ENCODE results near the gene FAH.
"Not testable (repeated sequence)": the region's sequence is repeated elsewhere in the genome, so short reads cannot be mapped to it uniquely, and the experiment has no call there.

Gene FAH

DNA sequence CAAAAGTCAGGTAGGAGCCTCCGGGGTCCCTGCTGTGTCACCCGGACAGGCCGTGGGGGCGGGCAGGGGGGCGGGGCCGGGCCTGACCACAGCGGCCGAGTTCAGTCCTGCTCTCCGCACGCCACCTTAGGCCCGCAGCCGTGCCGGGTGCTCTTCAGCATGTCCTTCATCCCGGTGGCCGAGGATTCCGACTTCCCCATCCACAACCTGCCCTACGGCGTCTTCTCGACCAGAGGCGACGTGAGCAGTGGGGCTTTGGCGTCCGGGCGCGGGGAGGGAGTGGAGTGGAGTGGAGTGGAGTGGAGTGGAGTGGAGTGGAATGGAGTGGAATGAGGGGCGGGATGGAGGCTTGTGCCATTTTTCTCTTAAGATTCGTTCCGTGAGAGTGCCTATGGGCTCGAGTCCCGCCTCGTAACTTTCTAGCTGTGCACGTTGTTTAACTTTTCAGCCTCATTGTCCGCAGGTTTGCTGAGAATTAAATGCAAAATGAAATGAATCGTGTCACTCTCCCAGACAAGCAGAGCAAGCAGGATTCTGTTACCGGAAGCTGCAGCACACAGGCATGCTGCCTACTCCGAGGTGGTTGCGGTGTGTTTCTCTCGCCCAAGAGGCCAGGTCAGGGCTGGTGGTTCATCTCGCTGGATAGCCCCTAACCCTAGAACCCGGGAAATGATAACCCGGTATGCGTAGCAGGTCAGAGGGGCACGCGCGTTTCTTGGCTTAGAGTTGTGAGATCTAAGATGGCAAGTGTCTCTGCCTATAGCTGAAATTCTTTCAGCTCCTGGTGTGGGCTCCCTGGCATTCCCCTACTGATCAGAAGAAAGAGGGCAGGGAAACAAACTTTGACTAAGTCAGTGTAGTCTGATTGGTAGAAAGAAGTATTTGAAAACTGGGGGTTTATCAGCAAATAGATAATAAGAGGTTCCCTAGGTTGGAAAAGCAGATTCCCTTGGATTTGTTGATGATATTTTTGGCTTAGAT is at the start of gene FAH:
TSS of gene FAH (plus strand) at position 104 of the 981 bp plus-strand sequence. CDS start at position 160, 56 bp downstream.
- DNase-seq: peak; percentile 78

DNA sequence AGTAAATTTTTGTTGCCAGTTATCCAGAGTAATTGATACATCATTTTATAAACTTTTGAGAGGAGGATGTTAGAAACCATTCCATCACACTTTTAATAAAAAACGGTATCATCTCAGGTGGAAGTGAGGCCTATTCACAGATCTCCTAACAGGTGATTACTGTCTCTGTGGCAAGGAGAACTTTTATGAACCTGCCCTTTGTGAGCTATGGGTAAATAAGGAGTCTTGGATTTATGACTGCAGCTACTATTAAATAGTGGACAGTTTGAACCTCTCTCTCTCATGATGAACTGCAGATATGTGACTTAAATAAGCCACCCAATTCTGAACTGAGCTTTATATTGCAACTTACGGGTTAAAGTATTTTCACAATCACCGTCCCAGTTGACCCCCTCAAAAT is 47.6 kb upstream of the FAH start:
- no peak for DNase-seq

DNA sequence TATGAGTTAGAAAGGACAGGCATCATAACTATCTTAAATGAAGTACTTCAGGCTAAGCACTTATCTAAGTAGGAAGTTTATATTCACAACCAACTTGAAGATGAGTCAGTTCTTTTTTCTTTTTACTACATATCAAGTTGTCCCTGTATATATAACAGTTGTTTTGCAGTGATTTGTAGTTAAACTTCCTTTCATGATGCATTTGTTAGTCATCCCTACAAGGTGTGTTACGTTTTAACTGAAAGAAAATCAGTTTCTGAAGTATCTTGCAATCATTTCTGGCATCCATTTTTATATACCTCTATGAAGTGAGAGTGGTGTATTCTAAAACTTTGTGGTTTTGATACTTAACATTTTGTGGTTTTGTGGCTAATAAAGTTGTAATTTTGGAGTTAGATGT is 47.2 kb upstream of the FAH start:
- DNase-seq: no peak

- DNase-seq: no peak
These were observed 46.7 kb upstream of the FAH start for GRCh38 chr15:80106051-80106450.

DNA sequence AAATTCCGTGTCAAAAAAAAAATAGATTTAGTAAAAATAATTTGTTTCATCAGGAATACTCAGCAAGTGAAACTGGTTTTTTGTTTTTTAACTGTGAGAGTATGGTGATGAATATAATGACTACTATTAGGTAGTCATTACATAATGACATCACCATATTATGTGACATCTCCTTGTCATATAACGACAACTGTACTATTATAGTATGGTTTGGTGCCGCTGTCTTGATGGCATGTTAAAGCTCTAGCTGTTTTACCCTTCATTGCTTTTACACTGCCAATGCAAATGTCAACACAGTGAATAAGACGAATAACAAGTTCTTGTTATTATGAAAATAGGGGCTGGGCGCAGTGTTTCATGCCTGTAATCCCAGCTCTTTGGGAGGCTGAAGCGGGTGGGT is 45.6 kb upstream of the FAH start:
- DNase-seq: no peak

DNA sequence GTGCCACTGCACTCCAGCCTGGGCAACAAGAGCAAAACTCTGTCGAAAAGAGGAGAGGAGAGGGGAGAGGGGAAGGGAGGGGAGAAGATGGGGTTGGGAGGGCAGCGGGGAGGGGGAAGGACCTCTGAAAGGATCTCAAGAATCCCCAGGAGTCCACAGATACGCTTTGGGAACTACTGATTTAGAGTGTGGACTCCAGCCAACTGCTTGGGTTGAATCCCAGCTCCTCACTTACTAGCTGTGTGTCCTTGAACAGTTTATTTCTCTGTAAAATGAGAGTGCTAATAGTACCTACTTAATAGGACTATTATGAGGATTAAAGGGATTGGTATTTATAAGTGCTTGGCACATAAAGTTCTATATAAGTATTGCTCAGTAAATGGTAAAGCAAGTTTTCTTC is 45.0 kb upstream of the FAH start:
- DNase-seq: no peak

DNA sequence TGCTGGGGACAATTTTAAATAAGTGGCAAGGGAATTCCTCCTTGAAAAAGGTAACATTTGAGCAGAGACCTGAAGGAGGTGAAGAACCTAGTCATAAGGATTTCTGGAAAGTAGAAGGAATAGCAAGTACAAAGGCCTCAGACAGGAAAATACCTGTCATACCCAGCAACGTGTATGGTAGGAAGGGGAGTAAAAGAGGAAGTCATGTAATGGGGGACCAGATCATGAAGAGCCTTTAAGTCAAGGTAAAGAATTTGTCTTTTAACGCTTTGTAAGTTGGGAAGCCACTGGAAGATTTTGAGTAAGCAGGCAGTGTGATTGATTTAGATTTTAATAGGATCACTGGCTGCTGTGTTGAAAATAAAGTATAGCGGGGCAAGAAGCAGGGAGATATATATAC is 43.4 kb upstream of the FAH start:
- no peak for DNase-seq

DNA sequence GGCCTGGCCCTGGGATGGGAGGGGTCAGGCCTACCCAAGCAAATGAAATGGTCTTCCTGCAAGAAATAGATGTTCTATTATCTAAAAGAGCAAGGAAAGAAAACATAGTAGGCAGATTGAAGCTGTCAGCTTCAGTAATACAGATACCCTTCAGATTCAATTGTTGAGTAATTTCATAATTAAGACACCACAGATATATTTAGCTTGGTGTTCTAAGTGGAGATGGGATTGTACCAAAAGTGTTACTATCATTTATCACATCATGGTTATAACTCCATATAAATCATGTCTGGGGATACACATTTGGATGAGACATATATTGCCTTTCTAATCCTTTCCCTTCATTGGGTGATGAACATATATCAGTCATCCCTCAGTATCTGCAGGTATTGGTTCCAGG is 41.9 kb upstream of the FAH start:
- no peak for DNase-seq

DNA sequence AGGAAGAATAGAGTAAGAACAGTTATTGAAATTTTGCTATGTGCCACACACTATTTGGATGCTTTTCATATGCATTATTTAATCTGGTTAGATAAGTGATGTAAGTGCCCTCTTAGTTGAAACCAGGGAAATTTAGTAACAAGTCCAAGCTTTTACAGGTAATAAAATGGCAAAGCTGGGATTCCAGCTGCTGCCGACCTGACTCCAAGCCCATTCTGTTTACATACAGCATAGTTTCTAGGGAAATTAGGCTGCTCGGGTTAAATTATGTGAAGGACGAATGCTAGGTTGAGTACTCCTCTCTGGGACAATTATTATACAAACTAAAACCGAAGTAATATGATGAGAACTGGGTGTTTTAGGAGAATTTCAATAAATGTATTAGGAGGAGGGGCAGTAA is 38.7 kb upstream of the FAH start:
- DNase-seq: no peak

DNA sequence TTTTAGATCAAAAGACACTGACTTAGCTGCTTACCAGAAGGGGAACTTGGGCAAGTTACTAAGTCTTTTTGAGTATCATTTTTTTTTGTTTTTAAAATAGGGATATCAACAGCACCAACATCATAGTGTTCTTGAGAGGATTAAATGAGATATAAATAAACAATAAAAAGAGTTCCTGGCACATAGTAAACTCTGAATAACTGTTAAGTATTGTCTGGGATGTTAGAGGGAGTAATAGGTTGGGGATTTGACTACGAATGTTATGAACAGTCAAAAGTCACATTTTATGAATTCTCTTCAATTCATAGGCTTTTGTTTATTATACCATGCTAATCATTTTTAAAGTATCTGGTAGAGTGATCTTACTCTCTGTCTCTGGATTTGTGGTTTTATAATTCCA is 37.8 kb upstream of the FAH start:
- DNase-seq: no peak

DNA sequence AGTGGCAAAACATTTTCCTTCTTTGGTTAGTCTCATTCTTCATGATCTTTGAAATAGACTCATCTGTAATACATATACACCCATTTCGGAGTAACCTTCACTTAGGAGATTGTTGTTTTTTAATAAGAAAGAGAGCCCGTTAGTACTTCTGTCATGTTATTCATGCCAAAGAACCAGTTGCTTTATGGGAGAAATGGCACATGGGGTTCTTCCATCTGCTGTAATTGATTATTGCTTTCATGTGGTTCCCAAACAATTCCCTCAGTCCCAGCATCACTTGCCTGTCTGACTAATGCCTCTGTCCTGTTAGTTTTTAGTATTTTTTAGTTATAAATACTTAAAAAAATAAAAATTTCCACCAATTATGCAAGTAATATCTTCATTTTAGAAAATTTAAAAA is 33.8 kb upstream of the FAH start:
- no peak for DNase-seq

- DNase-seq: no peak
These were observed 32.2 kb upstream of the FAH start for GRCh38 chr15:80120636-80121035.

GRCh38 chr15:80121546-80121945 is 31.3 kb upstream of the FAH start:
- peak; percentile 53 for DNase-seq

- DNase-seq: no peak
These were observed 29.8 kb upstream of the FAH start for GRCh38 chr15:80123034-80123433.

DNA sequence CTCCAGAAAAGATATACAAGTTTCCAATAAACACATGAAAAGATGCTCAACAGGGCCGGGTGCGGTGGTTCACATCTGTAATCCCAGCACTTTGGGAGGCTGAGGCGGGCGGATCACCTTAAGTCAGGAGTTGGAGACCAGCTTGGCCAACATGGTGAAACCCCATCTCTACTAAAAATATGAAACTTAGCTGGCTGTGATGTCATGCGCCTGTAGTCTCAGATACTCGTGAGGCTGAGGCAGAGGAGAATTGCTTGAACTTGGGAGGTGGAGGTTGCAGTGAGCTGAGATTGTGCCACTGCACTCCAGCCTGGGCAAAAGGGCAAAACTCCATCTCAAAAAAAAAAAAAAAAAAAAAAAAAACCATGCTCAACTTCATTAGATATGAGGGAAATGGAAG is 25.5 kb upstream of the FAH start:
- not testable (repeated sequence) for DNase-seq

DNA sequence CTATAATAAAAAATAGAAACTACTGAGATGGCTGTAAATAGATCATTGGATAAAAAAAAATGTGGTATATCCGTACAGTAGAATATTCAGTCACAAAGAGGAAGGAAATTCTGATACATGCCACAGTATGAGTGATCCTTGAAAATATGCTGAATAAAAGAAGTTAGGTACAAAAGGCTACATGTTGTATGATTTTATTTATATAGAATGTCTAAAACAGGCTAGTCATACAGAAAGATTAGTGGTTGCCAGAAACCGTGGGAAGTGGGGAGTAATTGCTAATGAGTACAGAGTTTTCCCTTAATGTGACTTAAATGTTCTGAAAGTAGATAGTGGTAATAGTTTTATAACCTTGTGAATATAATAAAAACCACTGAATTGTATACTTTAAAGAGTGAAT is 24.9 kb upstream of the FAH start:
- no peak for DNase-seq

DNA sequence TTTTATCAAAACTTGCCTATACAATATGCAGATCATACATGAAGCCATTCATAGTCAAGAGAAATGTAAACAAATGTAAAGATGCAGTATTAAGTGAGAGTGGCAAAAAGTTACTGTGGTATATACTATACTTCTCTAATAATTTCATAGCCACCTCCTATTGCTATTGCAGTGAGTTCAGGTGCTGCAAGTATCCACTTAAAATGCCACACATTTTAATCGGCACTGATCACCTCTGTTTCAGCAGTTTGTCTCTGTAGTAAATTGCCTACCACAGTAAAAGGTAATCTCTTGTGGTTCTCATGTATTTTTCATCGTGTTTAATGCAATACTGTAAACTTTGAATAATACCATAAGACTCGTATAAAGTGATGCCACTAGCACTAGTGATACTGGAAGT is 20.4 kb upstream of the FAH start:
- no peak for DNase-seq

DNA sequence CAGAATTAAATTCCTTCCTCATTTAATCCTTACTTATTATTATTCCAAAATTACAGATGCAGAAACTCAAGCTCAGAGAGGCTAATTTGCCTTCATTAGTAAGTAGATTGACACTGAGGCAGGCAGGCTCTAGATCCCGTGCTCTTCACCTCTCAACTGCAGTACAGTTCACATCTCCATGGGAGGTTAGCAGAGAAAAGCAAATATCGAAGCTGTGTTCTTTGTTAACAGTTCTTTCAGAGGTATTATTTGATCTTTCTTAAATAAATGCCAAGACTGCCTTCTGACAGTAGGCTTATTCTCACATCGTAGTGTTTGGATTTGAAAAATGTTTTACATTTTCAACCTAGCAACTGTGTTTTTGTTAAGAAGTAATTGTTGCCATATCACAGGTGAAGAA is 15.9 kb upstream of the FAH start:
- no peak for DNase-seq

DNA sequence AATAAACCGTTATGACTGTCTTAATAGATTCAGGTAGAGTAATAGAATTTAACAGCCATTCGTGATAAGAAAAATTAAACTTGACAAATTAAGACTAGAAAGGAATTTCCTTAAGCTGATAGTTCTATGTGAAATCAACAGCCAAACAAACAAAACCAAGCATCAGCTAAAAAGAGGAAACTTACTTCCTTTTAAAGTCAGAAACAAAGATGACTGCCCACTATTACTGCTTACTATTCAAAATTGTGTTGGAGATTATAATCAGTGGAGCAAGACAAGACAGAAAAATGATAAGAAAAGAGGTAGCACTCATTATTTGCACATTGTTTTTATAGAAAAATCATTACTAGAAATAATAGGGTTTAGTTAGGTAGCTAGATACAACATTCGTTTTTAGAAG is 13.8 kb upstream of the FAH start:
- no peak for DNase-seq

- DNase-seq: no peak
These were observed 11.9 kb upstream of the FAH start for GRCh38 chr15:80140909-80141308.

DNA sequence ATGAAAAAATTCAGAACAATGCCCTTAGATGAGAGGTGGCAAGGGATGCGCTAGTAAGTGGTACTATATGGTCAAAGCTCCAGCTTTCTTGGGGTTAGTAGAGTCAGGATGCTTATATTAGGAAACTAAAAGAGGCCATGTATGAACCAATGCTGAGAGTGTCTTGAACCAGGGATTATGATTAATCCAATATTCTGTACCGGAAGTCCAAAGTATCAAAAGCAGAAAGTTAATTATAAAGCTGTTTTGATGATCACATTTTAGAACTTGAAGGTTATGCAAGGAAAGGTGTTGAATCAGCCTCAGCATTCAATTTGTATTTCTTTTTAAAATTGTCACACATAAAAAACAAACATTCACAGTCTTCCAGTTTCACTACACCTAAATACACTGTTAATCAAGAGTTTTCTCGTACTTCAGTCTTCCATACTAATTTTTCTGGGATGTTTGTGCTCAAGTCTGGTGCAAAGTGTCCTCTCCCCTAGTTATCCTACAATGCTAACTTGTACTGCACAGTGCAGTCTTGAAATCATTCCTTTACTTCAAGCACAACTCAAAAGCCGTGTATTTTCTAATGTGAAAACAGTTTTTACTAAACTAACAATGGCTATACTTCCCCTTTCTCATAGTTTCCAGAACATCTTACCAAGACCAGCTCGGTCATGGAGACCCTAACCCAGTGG is 10.7 kb upstream of the FAH start:
- no peak for DNase-seq

- no peak for DNase-seq
These were observed 10.2 kb upstream of the FAH start for GRCh38 chr15:80142646-80143045.

DNA sequence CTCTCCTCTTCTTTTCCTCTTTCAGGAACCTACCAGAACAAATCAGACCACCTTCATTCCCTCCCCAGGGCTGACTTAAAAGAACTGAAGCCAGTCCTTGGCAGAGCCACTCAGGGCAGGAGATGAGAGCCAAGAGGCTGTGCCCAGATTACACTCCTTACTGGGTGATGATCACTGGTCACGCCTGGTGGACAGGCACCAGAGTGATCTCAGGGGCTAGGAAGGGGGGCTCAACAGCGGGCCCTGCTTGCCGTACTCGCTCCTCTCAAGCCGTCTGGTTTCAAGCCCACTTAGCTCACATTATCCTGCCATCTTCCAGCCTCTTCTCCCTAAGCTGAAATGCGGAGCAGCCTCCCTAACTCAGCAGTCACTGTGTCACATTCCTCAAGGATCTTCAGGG is 1.7 kb upstream of the FAH start:
- DNase-seq: no peak

- no peak for DNase-seq
These were observed 1.2 kb upstream of the FAH start for GRCh38 chr15:80151576-80151975.

Measured in RPMI8226 (cell line).